Mesendoderm (in vitro differentiated cells): Measurements from ENCODE around the gene ADAMTS14.
A peak's percentile ranks its signal among the peaks of the same experiment; 100 is the strongest.

Experiments
- DNase-seq: peaks from one replicate; pipeline ENCODE4 v3.0.0; 2013
- H2AK5ac ChIP-seq: 2 replicates; pipeline ENCODE4 v1.6.1; 2013; ENCODE audit warnings: low read length, inconsistent platforms
- H2BK120ac ChIP-seq: 2 replicates; pipeline ENCODE4 v1.6.1; 2013; ENCODE audit warnings: low read depth, mild to moderate bottlenecking, low read length, moderate library complexity, mixed read lengths
- H2BK15ac ChIP-seq: replicated peaks from 2 replicates; pipeline ENCODE4 v1.6.1; 2013; ENCODE audit warnings: low read depth, mild to moderate bottlenecking, moderate library complexity
- H2BK5ac ChIP-seq: 2 replicates; pipeline ENCODE4 v1.6.1; 2013; ENCODE audit warnings: low read length, inconsistent platforms
- H3K18ac ChIP-seq: 2 replicates; pipeline ENCODE4 v1.6.1; 2013; ENCODE audit warnings: mild to moderate bottlenecking, low read length, mixed read lengths
- H3K23ac ChIP-seq: one replicate; pipeline ENCODE4 v1.6.1; 2013; ENCODE audit warnings: low read length
- H3K27ac ChIP-seq: 2 replicates; pipeline ENCODE4 v1.5.1; 2013; ENCODE audit warnings: low read depth, mild to moderate bottlenecking, inconsistent platforms, low read length, moderate library complexity
- H3K27me3 ChIP-seq: 2 replicates; pipeline ENCODE4 v1.6.1; 2013; ENCODE audit warnings: low read length, control low read depth, mild to moderate bottlenecking, inconsistent platforms; ENCODE audit not compliant: insufficient read depth, poor library complexity
- H3K36me3 ChIP-seq: 2 replicates; pipeline ENCODE4 v1.6.1; 2013; ENCODE audit warnings: low read length, inconsistent platforms; ENCODE audit not compliant: control insufficient read depth, insufficient read depth
- H3K4ac ChIP-seq: one replicate; pipeline ENCODE4 v1.6.1; 2013; ENCODE audit warnings: low read depth, mild to moderate bottlenecking, low read length, moderate library complexity
- H3K4me1 ChIP-seq: 2 replicates; pipeline ENCODE4 v1.6.1; 2013; ENCODE audit warnings: low read depth, low read length, inconsistent platforms; ENCODE audit not compliant: control insufficient read depth
- H3K4me2 ChIP-seq: 2 replicates; pipeline ENCODE4 v1.6.1; 2013; ENCODE audit warnings: low read length
- H3K4me3 ChIP-seq: 2 replicates; pipeline ENCODE4 v1.5.1; 2013; ENCODE audit warnings: mild to moderate bottlenecking, low read length
- H3K56ac ChIP-seq: one replicate; pipeline ENCODE4 v1.6.1; 2013; ENCODE audit warnings: low read length
- H3K79me1 ChIP-seq: 2 replicates; pipeline ENCODE4 v1.6.1; 2013; ENCODE audit warnings: low read length, inconsistent platforms
- H3K79me2 ChIP-seq: 2 replicates; pipeline ENCODE4 v1.6.1; 2013; ENCODE audit warnings: mild to moderate bottlenecking, low read length; ENCODE audit not compliant: control insufficient read depth, insufficient read depth
- H3K9ac ChIP-seq: 2 replicates; pipeline ENCODE4 v1.6.1; 2013; ENCODE audit warnings: low read length, inconsistent platforms
- H4K5ac ChIP-seq: one replicate; pipeline ENCODE4 v1.6.1; 2013; ENCODE audit warnings: low read length
- H4K8ac ChIP-seq: one replicate; pipeline ENCODE4 v1.6.1; 2013; ENCODE audit warnings: low read depth, mild to moderate bottlenecking, control low read depth, low read length, moderate library complexity
- WGBS: extraction: QIAGEN DNeasy Blood & Tissue Kit; methylation state at CpG from one replicate; pipeline ENCODE4 v1.1.7; 2013; ENCODE audit warnings: low lambda C conversion rate, missing lambda C conversion rate; ENCODE audit not compliant: insufficient coverage; ENCODE audit errors: extremely low coverage; 5-methylcytosine and 5-hydroxymethylcytosine counted together

ADAMTS14 gene

GRCh38 chr10:70742537-70743429 is 70.5 kb downstream of the ADAMTS14 start:
- DNase-seq = no peak
- Histone ChIP-seq H3K4me2 (no peak overlapping the region), H3K27ac (no peak overlapping the region), H4K5ac (no peak overlapping the region), H3K18ac (no peak overlapping the region), H2AK5ac (no peak overlapping the region), H3K9ac (no peak overlapping the region), H3K56ac (no peak overlapping the region), H4K8ac (no peak overlapping the region), H3K4me3 (no peak overlapping the region), H2BK5ac (no peak overlapping the region), H3K4me1 (no peaks in the 10 kb centered on the region), H3K27me3 (no peaks in the 10 kb centered on the region), H3K36me3 (no peaks in the 10 kb centered on the region), H2BK15ac (no peak overlapping the region), H3K23ac (no peak overlapping the region), H2BK120ac (no peak overlapping the region), H3K4ac (no peak overlapping the region), H3K79me2 (no peaks in the 10 kb centered on the region), H3K79me1 (no peaks in the 10 kb centered on the region)
- WGBS = no CpG with 5 or more reads among the region's 8 CpGs

- H3K79me1 ChIP-seq = no peaks in the 10 kb centered on the region
- H3K36me3 ChIP-seq = no peaks in the 10 kb centered on the region
- no peak overlapping the region for H3K4ac ChIP-seq
- H3K4me2 ChIP-seq = no peak overlapping the region
- H3K27me3 ChIP-seq = no peaks in the 10 kb centered on the region
- H3K23ac ChIP-seq = no peak overlapping the region
- H2AK5ac ChIP-seq = no peak overlapping the region
- no peak overlapping the region for H2BK15ac ChIP-seq
- H3K4me3 ChIP-seq = no peak overlapping the region
- H4K8ac ChIP-seq = no peak overlapping the region
- H2BK120ac ChIP-seq = no peak overlapping the region
- no peak overlapping the region for H4K5ac ChIP-seq
- no CpG with 5 or more reads among the region's 17 CpGs for WGBS
- no peaks in the 10 kb centered on the region for H3K79me2 ChIP-seq
- H2BK5ac ChIP-seq = no peak overlapping the region
- no peak overlapping the region for H3K56ac ChIP-seq
- H3K18ac ChIP-seq = no peak overlapping the region
- no peak overlapping the region for H3K27ac ChIP-seq
- H3K9ac ChIP-seq = no peak overlapping the region
- H3K4me1 ChIP-seq = no peaks in the 10 kb centered on the region
- DNase-seq = no peak
These were observed 71.1 kb downstream of the ADAMTS14 start for GRCh38 chr10:70743430-70743788.

DNA sequence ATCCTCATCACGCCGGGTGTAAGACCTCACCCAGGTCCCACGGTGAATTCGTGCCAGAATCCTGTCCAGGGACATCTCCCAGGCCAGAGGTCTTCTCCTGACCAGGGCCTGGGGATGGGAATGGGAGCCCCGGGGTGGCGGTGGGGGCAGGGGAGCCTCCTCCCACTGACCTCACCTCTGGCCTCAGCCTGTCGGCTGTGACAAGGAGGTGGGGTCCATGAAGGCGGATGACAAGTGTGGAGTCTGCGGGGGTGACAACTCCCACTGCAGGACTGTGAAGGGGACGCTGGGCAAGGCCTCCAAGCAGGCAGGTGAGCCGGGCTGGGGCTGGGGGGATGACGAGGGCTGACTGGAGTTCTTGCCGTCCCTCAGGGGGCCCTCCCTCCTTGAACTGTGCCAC is 71.6 kb downstream of the ADAMTS14 start:
- H3K79me2 ChIP-seq = no peaks in the 10 kb centered on the region
- DNase-seq = no peak
- H4K8ac ChIP-seq = no peak overlapping the region
- no peaks in the 10 kb centered on the region for H3K79me1 ChIP-seq
- H2AK5ac ChIP-seq = no peak overlapping the region
- H3K4me2 ChIP-seq = no peak overlapping the region
- no peak overlapping the region for H4K5ac ChIP-seq
- H3K36me3 ChIP-seq = no peaks in the 10 kb centered on the region
- no peak overlapping the region for H2BK15ac ChIP-seq
- no peaks in the 10 kb centered on the region for H3K27me3 ChIP-seq
- H3K27ac ChIP-seq = no peak overlapping the region
- no peak overlapping the region for H3K4ac ChIP-seq
- H3K23ac ChIP-seq = no peak overlapping the region
- no peak overlapping the region for H3K18ac ChIP-seq
- H3K9ac ChIP-seq = no peak overlapping the region
- H3K56ac ChIP-seq = no peak overlapping the region
- no peaks in the 10 kb centered on the region for H3K4me1 ChIP-seq
- WGBS = no CpG with 5 or more reads among the region's 13 CpGs
- H2BK120ac ChIP-seq = no peak overlapping the region
- H3K4me3 ChIP-seq = no peak overlapping the region
- H2BK5ac ChIP-seq = no peak overlapping the region

- Histone ChIP-seq H3K27ac (no peak overlapping the region), H3K79me2 (no peaks in the 10 kb centered on the region), H2BK5ac (no peak overlapping the region), H2BK15ac (no peak overlapping the region), H3K4ac (no peak overlapping the region), H3K79me1 (no peaks in the 10 kb centered on the region), H4K8ac (no peak overlapping the region), H3K56ac (no peak overlapping the region), H3K36me3 (no peaks in the 10 kb centered on the region), H3K4me2 (no peak overlapping the region), H2BK120ac (no peak overlapping the region), H3K18ac (no peak overlapping the region), H2AK5ac (no peak overlapping the region), H3K4me1 (no peaks in the 10 kb centered on the region), H3K9ac (no peak overlapping the region), H3K27me3 (no peaks in the 10 kb centered on the region), H4K5ac (no peak overlapping the region), H3K23ac (no peak overlapping the region), H3K4me3 (no peak overlapping the region)
- whole genome bisulfite sequencing = no CpG with 5 or more reads among the region's 6 CpGs
- DNase-seq = peak; percentile 37
These were observed 72.4 kb downstream of the ADAMTS14 start for GRCh38 chr10:70744617-70745143.

GRCh38 chr10:70745555-70745954 is 73.2 kb downstream of the ADAMTS14 start:
- Histone ChIP-seq H3K9ac (no peak overlapping the region), H2BK5ac (no peak overlapping the region), H4K8ac (no peak overlapping the region), H2BK120ac (no peak overlapping the region), H3K18ac (no peak overlapping the region), H4K5ac (no peak overlapping the region), H2AK5ac (no peak overlapping the region), H3K79me2 (no peaks in the 10 kb centered on the region), H3K56ac (no peak overlapping the region), H3K4me1 (no peaks in the 10 kb centered on the region), H3K4me2 (no peak overlapping the region), H3K36me3 (no peaks in the 10 kb centered on the region), H3K27me3 (no peaks in the 10 kb centered on the region), H3K4ac (no peak overlapping the region), H3K4me3 (no peak overlapping the region), H3K23ac (no peak overlapping the region), H3K79me1 (no peaks in the 10 kb centered on the region), H3K27ac (no peak overlapping the region), H2BK15ac (no peak overlapping the region)
- WGBS = no CpG with 5 or more reads among the region's 2 CpGs
- DNase-seq = no peak
